GM10248 (cell line): Measurements from ENCODE around the gene SMARCA4.

Experiments used
- CTCF ChIA-PET: fragments of 300-600 bp; sonication (Branson Sonifier 250); formaldehyde crosslinking; extraction: SDS; loops from one replicate; lab custom pipeline; 2021; ENCODE audit warnings: antibody characterized with exemption; lab: Yijun Ruan, JAX
- POLR2A ChIA-PET: fragments of 350-650 bp; sonication (Branson Sonifier 250); formaldehyde crosslinking; extraction: SDS; loops from one replicate; lab custom pipeline; 2020; ENCODE audit warnings: antibody characterized with exemption; lab: Yijun Ruan, JAX
- DNase-seq: peaks from one replicate; pipeline ENCODE4 v3.0.0; 2012; ENCODE audit errors: extremely low spot score
- TF ChIP-seq, protein P1 (sequence below): IDR thresholded peaks from 2 replicates; pipeline ENCODE4 v1.5.1; 2012; ENCODE audit warnings: mild to moderate bottlenecking, low read depth; ENCODE audit errors: extremely low read depth, missing control alignments, control extremely low read depth

The SMARCA4 gene

DNA sequence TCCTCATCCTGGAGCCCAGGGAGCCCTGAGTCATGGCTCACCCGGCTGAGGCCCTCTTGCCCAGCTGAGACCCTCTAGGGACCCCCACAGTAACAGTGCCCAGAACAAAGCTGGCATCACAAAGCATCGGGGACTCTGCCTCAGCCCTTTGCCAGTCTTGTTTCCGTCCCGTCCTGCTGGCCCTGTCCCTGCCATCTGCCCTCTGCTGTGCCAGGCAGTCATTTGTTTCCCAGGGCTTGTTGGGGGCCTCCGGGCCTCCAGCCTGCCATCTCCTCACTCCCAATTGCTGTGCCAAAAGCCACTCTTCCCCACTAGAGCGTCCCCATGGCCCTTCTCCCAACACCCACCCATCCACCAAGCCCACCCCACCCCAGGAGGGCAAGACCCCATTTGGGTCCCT lies 64.2 kb downstream of the SMARCA4 start:
- DNase-seq: no peak
- ChIA-PET POLR2A (no interaction called here), CTCF (interaction anchor here (1.5 kb wide), 1 partner anchor 10 kb away, joined by 6 read pairs; no protein-coding TSS in a partner anchor)
- TF ChIP-seq, protein P1, sequence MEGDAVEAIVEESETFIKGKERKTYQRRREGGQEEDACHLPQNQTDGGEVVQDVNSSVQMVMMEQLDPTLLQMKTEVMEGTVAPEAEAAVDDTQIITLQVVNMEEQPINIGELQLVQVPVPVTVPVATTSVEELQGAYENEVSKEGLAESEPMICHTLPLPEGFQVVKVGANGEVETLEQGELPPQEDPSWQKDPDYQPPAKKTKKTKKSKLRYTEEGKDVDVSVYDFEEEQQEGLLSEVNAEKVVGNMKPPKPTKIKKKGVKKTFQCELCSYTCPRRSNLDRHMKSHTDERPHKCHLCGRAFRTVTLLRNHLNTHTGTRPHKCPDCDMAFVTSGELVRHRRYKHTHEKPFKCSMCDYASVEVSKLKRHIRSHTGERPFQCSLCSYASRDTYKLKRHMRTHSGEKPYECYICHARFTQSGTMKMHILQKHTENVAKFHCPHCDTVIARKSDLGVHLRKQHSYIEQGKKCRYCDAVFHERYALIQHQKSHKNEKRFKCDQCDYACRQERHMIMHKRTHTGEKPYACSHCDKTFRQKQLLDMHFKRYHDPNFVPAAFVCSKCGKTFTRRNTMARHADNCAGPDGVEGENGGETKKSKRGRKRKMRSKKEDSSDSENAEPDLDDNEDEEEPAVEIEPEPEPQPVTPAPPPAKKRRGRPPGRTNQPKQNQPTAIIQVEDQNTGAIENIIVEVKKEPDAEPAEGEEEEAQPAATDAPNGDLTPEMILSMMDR: no peak

DNA sequence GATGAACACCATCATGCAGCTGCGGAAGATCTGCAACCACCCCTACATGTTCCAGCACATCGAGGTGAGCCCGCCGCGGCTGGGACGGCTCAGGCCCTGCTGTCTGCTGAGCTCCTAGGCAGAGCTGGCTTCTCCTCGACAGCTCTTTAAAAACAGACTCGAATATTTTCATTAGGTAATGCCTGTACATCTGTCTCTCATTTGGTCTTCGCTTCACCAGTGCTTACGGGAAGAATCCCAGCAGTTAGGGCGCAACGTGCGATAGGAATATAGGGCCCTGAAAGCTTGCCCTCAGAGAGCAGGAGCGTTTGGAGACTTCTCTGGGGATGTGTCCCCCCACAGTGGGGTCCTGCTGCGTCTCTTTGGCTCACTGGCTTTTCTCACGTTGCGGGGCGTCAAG lies 64.6 kb downstream of the SMARCA4 start:
- CTCF ChIA-PET: interaction anchor here (1.5 kb wide), 1 partner anchor 10 kb away, joined by 6 read pairs; no protein-coding TSS in a partner anchor
- DNase-seq: no peak
- POLR2A ChIA-PET: no interaction called here
- TF ChIP-seq, protein P1: no peak

DNA sequence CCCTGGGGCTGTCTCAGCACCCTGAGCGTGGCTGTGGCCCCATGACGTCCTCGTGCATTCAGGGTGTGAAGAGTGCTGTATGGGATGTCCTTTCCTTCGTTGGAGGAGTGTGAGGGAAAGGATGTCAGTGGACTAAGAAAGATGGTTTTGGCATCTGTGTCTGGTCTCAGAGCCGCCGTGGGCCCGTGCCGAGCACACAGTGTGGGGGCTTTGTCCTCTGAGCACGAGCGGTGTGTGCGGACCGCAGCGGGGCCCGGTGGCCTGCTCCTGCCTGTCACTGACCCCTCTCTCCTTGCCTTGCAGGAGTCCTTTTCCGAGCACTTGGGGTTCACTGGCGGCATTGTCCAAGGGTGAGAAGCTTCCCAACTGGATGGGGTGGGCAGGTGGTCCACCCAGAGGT lies 65.2 kb downstream of the SMARCA4 start:
- CTCF ChIA-PET: interaction anchor here (1.5 to 2.1 kb wide), 2 partner anchors 9 to 10 kb away, joined by 6 to 10 read pairs; no protein-coding TSS in a partner anchor
- POLR2A ChIA-PET: no interaction called here
- no peak for DNase-seq
- TF ChIP-seq, protein P1: no peak

DNA sequence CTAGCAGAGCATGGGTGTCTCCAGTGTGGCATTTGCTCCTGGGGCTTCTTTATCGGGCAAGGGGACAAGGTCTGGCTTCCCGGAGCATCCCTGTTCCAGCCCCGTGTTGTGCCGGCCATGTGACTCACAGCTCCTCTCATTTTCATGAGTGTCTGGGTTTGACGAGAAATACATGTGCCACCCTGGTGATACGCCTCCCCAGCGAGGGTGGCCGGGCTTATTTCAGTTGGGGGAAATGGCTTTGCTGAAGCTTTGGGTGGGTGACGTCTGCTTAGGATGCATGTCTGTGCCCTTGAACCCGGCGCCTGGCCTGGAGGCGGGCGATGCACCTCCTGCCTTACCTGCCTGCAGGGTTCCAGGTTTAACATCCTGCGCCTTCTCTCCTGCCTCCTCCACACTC lies 66.6 kb downstream of the SMARCA4 start:
- POLR2A ChIA-PET: no interaction called here
- TF ChIP-seq, protein P1: no peak
- CTCF ChIA-PET: interaction anchor here (1.6 to 2.1 kb wide), 2 partner anchors 9 to 99 kb away, joined by 4 to 10 read pairs; no protein-coding TSS in a partner anchor
- DNase-seq: no peak

DNA sequence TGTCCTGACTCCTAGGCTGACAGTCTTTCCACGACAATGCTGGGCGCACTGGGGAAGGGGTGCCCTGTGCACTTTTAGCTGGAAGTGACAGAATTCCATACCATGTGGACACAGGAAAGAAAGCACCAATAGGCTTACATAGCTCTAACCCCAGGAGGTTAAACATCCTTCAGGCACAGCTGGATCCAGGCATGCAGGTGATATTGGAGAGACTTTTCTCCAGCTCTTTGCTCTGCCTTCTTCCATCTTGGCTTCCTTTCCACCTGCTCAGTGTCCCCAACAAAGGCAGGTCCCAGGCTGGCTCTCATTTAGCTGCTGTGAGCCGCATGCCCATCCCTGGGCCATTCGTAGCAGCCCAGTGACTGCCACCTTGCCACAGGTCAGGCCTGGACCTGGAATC lies 67.3 kb downstream of the SMARCA4 start:
- TF ChIP-seq, protein P1: no peak
- ChIA-PET POLR2A (no interaction called here), CTCF (interaction anchor here (0.9 to 2.1 kb wide), 5 partner anchors 8 to 98 kb away, joined by 3 to 10 read pairs (median 4); no protein-coding TSS in a partner anchor)
- DNase-seq: no peak

DNA sequence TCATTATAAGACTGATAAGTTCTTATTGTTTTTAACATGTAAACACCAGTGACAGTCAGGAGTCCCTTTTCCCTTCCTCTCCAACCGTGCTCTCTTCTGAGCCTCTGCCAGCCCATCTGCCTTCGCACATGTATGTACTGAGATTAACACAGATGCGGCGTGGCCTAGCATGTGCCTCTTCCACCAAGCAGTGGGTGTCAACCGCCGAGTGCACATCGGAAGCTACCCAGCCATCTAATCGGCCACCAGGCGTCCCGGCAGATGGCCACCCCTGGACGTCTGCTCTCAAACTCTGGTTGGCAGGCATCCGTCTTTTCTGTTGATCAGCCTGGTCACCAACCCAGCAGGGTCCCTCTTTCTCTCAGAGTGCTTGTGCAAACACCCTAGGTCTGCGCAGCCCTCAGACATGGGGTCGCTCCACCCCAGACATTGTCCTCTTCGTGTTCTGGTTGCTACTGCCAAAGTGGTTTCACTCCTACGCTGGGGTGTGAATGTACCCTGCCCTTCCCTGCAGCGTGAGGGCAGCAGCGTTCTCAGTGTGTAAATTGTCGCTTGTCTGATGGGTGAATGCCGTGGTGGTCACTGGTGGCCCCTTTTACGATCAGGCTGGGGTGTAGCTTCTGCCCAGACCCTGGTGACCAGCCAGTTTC lies 70.7 kb downstream of the SMARCA4 start:
- ChIA-PET POLR2A (no interaction called here), CTCF (interaction anchor here (1.2 kb wide), 1 partner anchor 95 kb away, joined by 3 read pairs; no protein-coding TSS in a partner anchor)
- no peak for DNase-seq
- TF ChIP-seq, protein P1: no peak
